GM21360 (cell line): ENCODE data around the gene WIPF1.
"Not testable (repeated sequence)": the region's sequence is repeated elsewhere in the genome, so short reads cannot be mapped to it uniquely, and the experiment has no call there.

Experiments
- ATAC-seq: cut with Tn5 transposase; IDR thresholded peaks from one replicate; pipeline ENCODE4 v1.9.1; 2021; ENCODE audit warnings: mild to moderate bottlenecking, moderate library complexity; ENCODE audit not compliant: unreplicated experiment

The WIPF1 gene

GRCh38 chr2:174572556-174572955 lies 25.0 kb downstream of the WIPF1 start:
- ATAC-seq = no peak

GRCh38 chr2:174571669-174572323 lies 25.8 kb downstream of the WIPF1 start:
- ATAC-seq = no peak

DNA sequence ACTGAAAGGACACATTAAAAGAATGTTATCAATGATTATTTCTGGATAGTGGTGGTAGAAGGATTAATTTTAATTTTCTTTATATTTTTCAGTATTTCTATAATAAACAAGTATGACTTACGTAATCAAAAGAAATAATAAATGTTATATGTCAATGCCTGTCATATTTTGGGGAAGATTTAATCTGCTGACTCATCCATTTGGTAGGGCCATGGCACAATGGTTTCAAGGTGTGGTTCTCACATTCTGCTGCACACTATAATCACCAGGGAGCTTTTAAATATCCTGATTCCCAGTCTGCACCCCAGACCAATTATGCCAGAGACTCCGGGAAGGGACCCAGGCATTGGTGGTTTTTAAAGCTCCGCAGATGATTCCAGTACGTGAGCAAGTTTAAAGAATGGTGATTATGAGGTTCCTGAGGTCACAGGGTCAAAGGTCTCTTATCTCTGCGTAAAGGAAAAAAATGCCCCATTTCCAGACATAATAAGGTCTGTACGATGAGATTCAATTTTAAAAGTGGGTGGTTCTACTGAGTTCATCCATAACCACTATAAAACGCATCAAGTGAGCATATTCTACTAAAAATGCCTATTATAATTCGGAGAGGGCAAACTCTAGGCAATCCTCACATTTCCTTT lies 27.2 kb downstream of the WIPF1 start:
- ATAC-seq = no peak

DNA sequence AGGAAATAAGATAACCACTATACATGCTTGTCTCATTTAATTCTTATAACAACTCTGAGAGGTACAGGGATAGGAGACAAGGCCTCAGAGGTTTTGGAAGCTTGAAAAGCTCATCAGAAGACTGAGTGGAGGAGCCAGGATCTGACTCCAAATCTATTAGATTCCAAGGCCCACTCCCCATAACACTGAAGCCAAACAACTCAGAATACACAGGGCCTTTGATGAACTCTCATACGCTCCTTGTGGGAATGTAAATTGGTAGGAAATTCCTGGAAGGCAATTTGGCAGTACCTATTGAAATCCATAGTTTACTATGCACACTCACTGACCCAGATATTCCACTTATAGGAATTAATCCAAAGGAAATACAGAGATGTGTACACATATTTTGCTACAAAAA lies 27.9 kb downstream of the WIPF1 start:
- ATAC-seq = no peak

- ATAC-seq = no peak
Measured at GRCh38 chr2:174568425-174568824, 29.2 kb downstream of the WIPF1 start.

DNA sequence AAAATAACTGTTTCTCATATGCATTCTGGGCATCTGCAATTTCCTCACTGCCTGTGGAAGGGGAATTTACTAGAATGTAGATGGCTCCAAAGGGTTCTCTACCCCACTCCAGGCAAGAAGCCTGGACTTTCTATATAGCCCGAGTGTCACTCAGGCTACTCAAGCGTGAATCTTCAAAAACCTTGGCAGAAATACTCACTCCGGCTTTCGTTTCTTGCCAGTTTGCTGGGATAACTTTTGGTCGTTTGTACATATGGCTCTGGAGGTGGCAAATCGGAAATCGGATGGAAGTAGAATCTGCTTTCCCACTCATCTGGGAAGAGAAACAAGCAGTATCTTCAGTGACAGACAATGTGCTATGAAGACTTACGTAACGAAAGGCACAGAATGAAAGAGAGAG lies 30.7 kb downstream of the WIPF1 start:
- no peak for ATAC-seq

DNA sequence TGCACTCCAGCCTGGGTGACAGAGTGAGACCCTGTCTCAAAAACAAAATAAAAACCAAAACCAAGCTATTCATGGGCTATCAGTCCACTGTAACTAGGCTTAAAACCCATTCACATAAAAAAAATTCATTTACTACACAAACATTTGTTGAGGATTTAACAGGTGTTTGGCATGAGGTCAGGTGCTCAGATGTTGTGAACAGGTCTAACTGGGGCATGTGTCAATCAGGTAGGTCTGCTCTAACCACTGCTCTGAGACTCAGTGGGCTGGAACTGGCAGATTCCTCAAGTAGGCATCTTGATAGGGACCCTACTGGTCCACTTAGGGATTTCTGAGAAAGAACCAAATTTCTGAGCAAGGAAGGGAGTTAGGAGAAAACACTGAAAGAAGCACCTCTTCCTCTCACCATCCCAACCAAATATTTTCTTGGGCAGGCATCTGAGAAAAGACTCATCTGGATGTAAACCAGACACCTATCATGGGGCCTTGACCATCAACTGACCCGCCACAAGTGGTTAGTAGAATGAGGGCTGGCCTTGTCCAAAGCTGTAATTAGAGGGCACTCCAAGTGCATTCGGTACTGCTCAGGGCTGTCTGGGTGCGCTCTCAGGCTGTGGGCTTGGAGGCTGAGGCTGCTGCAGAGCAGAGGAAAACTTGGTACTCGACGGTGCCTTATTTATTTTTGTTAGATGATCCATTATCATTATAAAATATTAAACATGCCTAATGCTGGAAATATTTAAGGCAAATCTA lies 33.9 kb downstream of the WIPF1 start:
- ATAC-seq = no peak

DNA sequence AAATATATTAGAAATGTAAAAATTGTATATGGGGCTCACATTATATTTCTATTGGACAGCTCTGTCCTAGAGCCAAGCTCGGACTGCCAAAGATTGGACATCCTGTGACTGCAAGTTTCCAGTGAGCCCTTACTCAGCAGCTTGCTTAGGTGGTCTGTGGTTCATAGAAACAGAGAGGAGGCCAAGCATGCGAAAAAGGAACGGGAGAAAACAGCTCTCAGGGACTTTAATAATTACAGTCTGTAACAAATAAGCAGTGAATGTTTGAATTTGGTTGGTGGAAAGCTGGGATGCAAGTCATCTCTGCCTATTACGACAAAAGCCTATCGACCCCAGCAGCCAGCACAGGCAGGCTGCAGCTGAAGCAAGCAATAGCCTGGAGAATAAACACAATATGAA lies 35.6 kb downstream of the WIPF1 start:
- no peak for ATAC-seq

GRCh38 chr2:174561283-174561971 lies 36.2 kb downstream of the WIPF1 start:
- ATAC-seq = no peak

DNA sequence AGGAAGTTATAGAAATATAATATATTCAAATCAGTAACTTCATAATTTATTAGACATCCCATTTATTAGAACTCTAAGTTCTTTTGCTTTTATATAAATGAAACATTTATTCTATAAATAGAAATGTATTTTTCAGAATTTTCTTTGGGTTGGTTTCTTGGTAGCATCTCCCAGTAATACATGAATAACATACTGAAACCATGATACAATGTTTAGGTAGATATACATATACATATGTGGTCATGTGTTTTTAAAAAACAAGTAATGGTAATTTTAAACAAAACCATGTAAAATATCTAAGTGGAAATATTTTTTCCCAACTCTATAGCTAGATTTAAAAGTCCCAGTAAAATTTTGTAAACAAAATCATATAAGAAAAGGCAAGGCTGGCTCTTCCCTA lies 36.9 kb downstream of the WIPF1 start:
- no peak for ATAC-seq

DNA sequence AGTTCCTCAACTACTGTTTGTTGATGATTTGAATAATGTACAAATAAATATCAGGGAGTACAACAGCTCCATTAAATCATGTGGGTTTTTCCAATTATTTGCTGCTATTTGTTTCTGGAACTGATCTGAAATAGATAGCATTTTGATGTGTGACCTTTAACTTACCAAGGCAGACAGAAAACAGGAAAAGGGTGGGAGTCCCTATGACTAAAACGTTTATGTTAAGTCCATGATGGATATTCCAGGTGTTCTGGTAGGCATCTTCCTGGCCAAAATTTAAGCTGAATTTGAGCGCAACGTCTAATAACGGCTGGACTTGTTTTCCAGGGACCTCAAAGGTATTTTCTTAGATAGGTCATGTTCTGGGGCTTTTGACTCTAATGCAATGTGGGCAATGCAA lies 41.6 kb downstream of the WIPF1 start:
- ATAC-seq = no peak

DNA sequence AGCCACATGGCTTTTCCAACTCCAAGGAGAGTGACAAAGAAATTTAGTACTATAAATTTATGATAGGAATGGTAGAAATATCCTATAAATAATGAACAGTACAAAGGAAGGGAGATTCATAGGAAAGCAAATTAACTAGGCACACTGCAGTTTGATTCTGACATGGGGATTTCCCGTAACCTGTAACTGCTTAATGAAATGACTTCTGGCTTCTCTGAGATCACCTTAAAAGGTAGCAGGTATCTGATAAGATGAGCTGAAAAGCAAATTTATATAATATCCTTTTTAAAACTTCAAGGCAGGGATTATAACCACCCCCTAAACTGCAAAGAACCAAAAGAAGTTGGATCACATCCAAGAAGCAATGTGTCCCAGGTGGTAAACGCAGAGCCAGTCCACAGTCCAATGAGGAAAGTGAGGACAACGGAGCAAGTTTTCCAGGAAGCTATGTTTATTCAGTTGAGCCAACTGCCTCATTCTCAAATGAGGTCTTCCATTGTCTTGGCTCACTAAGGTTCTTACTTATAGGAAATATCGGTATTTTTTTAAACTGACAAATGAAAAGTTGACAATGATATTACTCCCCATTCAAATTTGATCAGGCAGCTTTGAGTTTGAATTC lies 43.0 kb downstream of the WIPF1 start:
- ATAC-seq = no peak

DNA sequence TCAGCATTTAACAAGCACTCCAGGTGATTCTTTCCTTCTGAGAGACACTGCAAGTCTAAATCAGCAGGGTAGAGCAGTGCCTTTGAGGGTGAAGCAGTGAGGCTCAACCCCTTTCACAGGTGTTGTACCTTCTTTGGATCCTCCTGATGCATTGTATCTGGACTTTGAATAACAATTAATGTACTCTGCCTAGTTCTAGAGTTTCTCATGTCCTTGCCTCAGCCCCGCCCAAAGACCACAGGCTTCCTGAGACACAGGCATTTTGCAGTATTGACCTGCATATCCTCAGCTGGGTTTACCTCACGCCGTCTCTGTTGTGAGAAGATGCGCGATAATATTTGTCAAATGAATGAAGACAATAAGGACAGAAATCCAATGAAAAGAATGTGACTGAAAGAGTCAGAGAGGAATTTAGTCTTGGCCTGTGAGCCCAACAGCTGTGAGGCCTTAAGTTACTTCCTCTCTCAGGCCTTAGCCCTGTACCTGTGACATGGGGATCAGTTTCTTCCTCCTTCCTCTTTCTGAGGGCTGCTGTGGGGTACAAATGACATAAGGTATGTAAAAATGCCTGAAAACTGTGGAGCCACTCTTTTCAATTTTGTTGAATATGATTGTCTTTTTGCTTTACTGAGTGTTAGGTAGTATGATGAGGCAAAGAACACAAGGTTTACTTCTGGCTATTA lies 43.7 kb downstream of the WIPF1 start:
- peak; percentile 71 for ATAC-seq

DNA sequence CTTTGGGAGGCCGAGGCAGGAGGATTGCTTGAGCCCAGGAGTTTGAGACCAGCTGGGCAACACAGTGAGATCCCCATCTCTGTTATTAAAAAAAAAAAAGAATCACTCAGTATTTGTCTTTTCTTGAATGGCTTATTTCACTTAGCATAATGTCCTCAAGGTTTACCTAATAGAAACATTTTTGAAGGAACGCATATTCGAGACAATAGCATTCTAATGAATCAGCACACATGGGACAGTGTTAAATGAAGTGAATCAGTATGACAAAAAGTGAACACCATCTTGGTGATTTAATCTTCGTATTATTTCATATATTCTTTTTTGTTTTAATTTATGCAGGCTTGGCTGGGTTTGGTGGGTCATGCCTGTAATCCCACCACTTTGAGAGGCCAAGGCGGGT lies 44.7 kb downstream of the WIPF1 start:
- no peak for ATAC-seq

GRCh38 chr2:174551697-174552096 lies 45.9 kb downstream of the WIPF1 start:
- no peak for ATAC-seq

GRCh38 chr2:174548646-174549045 lies 49.0 kb downstream of the WIPF1 start:
- not testable (repeated sequence) for ATAC-seq

GRCh38 chr2:174548021-174548420 lies 49.6 kb downstream of the WIPF1 start:
- not testable (repeated sequence) for ATAC-seq

DNA sequence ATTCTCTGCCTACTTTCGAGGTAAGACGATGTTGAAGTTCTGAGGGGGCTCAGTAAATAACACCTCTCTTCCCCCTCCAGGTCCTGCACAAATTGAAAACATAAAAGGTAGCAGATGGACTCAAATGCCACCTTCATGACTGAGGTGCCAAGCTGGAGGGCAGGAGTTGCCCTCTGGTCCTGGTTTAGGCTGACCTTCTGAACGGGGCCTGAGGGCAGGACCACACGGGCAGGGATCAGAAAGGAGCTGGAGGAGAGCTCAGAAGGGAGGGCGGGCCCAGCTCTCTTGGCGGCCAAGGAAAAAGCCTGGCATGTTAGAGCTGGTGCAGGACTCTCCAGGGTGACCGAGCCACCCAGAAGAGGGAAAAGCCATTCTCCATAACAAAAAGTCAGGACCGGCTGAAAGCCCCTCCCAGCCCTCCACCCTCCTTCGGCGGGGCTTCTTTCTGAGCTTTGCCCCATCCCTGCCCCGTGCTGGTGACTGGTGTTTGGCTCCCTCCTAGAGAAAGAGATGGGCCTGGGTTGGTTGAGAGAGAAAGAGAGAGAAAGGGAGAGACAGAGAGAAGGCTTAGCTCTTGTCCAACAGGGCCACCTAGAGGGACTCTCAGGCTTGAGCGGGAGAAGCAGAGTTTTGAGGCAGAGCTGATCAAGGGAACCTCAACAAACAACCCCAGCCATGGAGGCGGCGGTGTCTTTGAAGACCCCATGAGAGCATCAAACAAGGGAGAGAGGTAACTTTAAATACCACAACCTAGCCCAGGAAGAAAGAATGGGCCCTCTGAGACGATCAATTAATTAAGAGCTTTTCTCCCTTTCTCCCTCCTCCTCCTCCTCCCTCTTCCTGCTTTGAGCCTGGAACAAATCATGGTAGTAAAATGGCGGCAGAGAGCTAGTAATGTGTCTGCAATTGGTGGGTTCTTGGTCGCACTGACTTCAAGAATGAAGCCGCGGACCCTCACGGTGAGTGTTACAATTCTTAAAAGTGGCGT lies 50.8 kb downstream of the WIPF1 start:
- no peak for ATAC-seq

DNA sequence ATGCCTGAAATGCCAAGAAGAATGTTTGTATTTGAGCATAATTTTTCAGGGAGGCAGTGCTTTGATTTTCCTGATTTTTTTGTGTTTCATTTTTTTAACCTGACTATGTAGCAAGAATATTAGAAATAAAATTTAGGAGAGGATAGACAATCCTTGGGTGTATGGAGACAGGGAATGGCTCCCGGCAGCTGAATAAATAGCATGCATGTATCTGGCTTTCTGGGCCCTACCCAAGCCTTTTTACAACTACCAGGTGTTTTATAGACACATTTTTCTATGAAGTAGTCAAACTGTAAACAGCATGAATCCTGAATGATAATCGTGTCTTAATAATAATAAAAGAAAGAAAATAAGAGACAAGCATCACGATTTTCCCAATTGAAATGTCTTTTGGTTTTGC lies 52.4 kb downstream of the WIPF1 start:
- ATAC-seq = no peak
